ENCODE results near the gene ABCC5.

DNA sequence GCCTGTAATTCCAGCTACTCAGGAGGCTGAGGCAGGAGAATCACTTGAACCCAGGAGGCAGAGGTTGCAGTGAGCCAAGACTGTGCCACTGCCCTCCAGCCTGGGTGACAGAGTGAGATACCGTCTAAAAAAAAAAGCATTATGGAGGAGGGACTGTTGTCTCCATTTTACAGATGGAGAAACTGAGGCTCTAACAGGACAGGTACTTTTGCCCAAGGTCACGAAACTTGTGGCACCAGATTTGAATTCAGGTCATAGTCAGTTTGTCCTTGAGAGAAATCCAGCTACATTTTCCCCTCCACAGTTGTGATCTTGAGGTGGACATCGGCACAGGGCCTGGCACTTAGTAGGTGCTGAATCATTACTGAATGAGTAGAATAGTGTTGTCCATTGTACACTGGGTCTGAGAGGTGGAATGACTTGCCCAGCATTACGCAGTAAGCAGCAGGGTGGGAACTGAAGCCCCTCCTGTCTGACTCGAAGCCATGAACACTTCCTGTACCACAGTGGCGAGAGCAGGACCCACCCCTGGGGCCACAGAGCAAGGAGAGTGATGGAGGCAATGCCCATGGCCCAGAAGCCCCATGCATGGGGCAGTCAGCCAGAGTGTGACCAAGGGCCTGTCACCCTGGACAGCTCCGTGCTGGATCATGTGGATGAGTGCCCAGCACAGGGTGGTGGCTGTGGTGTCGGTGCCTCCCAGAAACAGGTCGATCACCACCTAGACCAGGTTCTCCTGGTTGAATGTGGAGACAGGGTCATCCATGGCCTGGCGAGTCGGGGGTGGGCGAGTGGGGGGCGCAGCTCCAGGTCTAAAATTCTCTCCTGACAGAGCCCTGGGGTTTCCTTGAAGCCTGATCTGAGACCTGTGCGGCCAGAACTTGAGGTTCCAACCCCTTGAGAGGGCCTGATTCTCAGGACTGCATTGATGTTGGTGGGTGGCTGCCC, 112.6 kb downstream of the ABCC5 start:
- TF ChIP-seq POLR2A (IDR thresholded peaks at IDR 0.05; ENCODE audit: extremely low read depth, insufficient read length) (no peak), MYC (IDR thresholded peaks at IDR 0.05; ENCODE audit: low read depth, low read length) (no peak)
- TF ChIP-seq, protein P1, sequence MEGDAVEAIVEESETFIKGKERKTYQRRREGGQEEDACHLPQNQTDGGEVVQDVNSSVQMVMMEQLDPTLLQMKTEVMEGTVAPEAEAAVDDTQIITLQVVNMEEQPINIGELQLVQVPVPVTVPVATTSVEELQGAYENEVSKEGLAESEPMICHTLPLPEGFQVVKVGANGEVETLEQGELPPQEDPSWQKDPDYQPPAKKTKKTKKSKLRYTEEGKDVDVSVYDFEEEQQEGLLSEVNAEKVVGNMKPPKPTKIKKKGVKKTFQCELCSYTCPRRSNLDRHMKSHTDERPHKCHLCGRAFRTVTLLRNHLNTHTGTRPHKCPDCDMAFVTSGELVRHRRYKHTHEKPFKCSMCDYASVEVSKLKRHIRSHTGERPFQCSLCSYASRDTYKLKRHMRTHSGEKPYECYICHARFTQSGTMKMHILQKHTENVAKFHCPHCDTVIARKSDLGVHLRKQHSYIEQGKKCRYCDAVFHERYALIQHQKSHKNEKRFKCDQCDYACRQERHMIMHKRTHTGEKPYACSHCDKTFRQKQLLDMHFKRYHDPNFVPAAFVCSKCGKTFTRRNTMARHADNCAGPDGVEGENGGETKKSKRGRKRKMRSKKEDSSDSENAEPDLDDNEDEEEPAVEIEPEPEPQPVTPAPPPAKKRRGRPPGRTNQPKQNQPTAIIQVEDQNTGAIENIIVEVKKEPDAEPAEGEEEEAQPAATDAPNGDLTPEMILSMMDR (IDR thresholded peaks at IDR 0.05; ENCODE audit: low read depth, low read length): no peak
- TF ChIP-seq, protein P2, sequence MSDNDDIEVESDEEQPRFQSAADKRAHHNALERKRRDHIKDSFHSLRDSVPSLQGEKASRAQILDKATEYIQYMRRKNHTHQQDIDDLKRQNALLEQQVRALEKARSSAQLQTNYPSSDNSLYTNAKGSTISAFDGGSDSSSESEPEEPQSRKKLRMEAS (IDR thresholded peaks at IDR 0.05; ENCODE audit: low read depth, low read length): no peak

All from NB4 (cell line).